H1 (cell line): ENCODE measurements around the gene BABAM2. TPM values are rescaled to one million over a fixed set of nuclear protein-coding genes. Genes with fewer than 3 reads are reported as not detected.

ENCODE experiments used
- CBX8 ChIP-seq: fragments of 300-800, 300-1000 bp; sonication (generic); IDR thresholded peaks from 2 replicates; pipeline ENCODE4 v1.7.1; 2016; ENCODE audit warnings: low read depth, low read length, borderline replicate concordance
- GABPA ChIP-seq: IDR thresholded peaks from 2 replicates; pipeline ENCODE4 v1.6.1; 2011; ENCODE audit warnings: mild to moderate bottlenecking, low read length, moderate library complexity, borderline replicate concordance; ENCODE audit not compliant: insufficient read depth
- RXRA ChIP-seq: IDR thresholded peaks from 2 replicates; pipeline ENCODE4 v1.6.1; 2011; ENCODE audit warnings: low read depth, mild to moderate bottlenecking, low read length, moderate library complexity; ENCODE audit not compliant: insufficient read depth
- polyA plus RNA-seq, 7 experiments: library from polyadenylated mRNA; depleted of rRNA in 3 of 7; stranded (reverse) in 5 of 7; unstranded in 2 of 7; fragments of >200 nt in 5 of 7; fragments of 200-250 nt in 2 of 7; gene quantifications; 1 replicate in 5 of 7; 2 replicates in 1 of 7; 4 replicates in 1 of 7; pipeline versions ENCODE4 v1.2.1 to v1.2.3, GENCODE V29; 2011 to 2013; ENCODE audit warnings: missing spikeins in 2 of 7, mixed read lengths in 2 of 7
- total RNA-seq: library from RNA; stranded (reverse); fragmentation: NEBNext Ultra II Directional; extraction: Animal tissue kit (Norgen Biotek cat#: 25700); gene quantifications from 2 replicates; pipeline ENCODE4 v1.2.1, GENCODE V29; 2021

Gene BABAM2
- total and polyA plus RNA-seq, 2 of the 8 experiments (the other 6 are each of a cell fraction or from before 2014, with no cell fraction given): 15.8 to 20.9 TPM

DNA sequence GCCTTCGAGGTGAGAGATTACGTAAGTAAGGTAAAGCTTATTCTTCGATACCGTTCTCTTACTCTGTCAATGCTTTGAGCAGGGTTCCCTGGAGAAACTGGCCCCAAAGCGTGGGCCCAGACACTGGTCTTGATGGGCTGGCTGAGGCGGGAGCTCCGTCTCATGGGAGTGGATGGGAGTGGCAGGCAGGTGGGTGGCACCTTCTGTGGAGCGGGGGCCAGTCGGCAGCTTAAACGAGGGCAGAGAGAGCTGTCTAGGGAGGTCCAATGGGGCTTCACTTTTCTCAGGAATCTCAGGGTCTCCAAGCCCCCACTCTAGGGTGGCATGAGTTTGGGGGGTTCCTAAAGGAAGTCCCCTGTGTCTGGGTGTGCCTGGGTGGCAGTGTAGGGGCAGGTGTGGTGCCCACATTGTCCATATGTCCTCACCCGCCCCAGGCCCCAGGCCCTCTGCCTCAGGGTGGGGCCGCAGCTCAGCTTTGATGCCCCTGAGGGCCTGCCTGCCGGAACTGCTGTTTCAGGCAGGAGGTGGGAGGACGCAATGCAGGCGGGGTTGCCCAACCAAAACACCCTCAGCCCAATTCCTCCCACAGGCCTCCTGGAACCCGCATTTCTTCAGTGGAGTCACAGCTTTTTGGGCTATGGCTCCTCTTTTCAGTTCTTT is 469.7 kb downstream of the BABAM2 start (continued):
- no peak for TF ChIP-seq GABPA
- no peak for TF ChIP-seq CBX8
- TF ChIP-seq RXRA: no peak
- TF ChIP-seq, all 59 proteins: peak for 0
